GM11168 (cell line): ENCODE measurements around the gene XK.
"Not testable (repeated sequence)": the region's sequence is repeated elsewhere in the genome, so short reads cannot be mapped to it uniquely, and the experiment has no call there.

ENCODE experiments used
- in situ Hi-C: fragments of 300-500 bp; cut with MboI; formaldehyde crosslinking; loops from one replicate; pipeline ENCODE4 v1.12.0; 2022; ENCODE audit warnings: low sequenced_read_pairs; ENCODE audit not compliant: unreplicated experiment

Gene XK

GRCh38 chrX:37752281-37752680, 66.7 kb downstream of the XK start:
- in situ Hi-C loops = loop anchor here (5.0 kb wide), 1 partner anchor 70 kb away; no protein-coding TSS in a partner anchor

GRCh38 chrX:37752936-37753335, 67.3 kb downstream of the XK start:
- in situ Hi-C loops = loop anchor here (5.0 kb wide), 1 partner anchor 69 kb away; no protein-coding TSS in a partner anchor

DNA sequence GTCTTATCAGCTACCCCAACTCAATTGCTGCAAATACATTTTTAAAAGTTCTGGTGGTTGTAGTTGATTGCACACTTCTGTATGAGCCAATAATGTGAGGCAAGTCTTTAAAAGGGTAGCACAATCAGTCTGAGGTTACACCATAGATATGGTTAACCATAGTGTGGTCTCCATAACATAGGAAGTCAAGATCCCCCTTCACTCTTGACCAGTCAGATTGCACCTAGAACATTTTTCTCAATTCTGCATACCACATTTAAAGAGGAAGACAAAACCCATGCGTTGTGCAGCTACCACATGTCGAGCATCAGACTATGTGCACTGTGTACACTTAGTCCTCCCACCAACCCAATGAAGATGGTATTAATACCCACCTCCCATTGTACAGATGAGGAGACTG, 67.8 kb downstream of the XK start:
- in situ Hi-C loops = loop anchor here (5.0 kb wide), 1 partner anchor 69 kb away; no protein-coding TSS in a partner anchor

GRCh38 chrX:37754516-37754915, 68.9 kb downstream of the XK start:
- in situ Hi-C loops = loop anchor here (5.0 kb wide), 1 partner anchor 68 kb away; no protein-coding TSS in a partner anchor

DNA sequence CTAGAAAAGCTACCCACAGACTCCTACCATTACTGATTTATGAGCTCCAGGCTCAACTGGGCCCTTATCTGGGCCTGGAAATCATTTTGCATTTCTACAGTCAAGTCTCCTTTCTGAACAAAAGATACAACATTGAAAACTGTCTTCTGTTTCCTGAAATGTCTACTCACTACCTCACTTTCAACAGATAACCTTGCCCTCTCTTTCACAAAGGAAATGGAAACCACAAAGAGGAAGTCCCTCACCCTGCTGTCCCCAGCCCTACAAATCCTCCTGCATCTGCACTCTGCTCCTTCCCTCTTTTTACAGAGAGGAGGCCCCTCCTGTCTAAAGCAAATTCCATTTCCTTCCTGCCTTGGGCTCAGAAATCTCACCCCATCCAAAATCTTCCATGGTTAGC, 69.4 kb downstream of the XK start:
- in situ Hi-C loops = no loop called here

- in situ Hi-C loops = no loop called here
Measured at GRCh38 chrX:37757082-37757481, 71.5 kb downstream of the XK start.

- in situ Hi-C loops = no loop called here
Measured at GRCh38 chrX:37759351-37759750, 73.8 kb downstream of the XK start.

DNA sequence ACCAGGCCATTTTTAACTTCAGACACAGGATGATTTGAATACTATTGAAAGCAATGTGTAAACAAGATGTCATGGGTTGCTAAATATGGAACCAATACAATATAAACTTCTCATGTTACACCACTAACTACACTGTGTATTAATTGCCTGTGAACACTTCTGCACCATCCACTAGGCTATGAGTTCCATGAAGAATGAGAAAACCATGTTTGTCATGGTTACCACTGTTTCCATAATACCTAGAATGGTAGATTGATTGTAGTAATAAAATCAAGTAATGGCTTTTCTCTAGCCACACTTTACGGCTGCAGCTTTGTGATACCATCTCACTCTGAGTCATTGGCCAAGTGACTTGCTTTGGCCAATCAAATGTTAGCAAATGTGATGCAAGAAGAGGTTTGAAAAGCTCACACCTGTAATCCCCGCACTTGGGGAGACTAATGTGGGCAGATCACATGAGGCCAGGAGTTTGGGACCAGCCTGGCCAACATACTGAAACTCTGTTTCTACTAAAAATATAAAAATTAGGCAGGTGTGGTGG, 74.4 kb downstream of the XK start:
- in situ Hi-C loops = no loop called here

DNA sequence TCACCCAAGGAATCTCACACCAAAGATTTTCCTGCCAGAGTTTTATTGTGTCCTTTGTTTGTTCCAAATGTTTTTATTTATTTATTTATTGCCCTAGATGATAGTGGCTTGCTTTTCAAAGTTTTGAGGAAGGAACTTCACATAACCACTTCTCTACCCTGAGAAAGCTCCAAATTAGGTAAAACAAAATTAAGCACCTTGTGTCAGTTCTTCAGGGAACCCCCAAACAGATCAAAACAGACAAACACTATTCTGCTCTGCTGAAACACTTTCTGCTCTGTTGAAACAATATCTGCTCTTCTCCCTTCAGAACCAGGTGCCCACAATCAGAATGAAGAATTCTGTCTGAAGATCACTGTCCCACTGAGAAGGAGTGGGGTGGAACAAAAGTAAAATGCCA, 77.8 kb downstream of the XK start:
- in situ Hi-C loops = no loop called here

DNA sequence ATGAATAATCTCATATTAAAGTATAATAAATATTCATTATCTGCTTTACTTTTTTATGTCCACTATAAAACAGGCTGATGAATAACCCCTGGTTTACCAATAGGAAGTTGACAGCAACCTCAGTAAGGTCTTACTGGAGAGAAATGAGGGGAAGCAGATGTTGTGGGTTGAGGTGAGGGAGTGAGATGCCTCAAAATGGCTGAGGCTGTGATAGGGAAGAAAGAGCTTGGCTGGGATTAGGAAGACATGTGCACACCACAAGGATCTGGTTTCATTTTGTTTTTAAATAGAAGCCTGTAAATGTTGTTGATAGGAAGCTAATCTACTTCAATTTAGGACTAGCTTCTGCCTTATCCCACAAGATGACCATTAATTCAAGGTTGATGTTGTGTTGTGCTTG, 79.9 kb downstream of the XK start:
- in situ Hi-C loops = no loop called here

GRCh38 chrX:37767430-37767829, 81.8 kb downstream of the XK start:
- in situ Hi-C loops = no loop called here

GRCh38 chrX:37768866-37769265, 83.3 kb downstream of the XK start:
- in situ Hi-C loops = not testable (repeated sequence)

- in situ Hi-C loops = no loop called here
Measured at GRCh38 chrX:37776283-37776986, 90.8 kb downstream of the XK start.

GRCh38 chrX:37776987-37777325, 91.4 kb downstream of the XK start:
- in situ Hi-C loops = no loop called here

DNA sequence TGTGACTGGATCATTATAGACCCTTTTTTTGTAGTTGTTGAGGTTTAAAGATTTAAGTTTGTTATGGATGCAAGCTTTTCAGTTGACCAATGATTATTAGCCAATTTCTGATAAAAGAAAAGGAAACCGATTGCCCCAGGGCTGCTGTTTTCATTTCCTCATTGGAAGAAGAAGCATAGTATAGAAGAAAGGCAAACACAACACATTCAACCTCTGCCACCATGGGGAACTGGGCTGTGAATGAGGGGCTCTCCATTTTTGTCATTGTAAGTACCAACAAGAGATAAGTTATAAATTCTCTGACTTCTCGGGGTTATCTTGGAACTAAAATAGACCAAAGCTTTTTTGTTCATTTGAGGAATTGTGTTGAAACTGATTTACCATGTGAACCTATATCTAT, 94.3 kb downstream of the XK start, which contains the start of gene CYBB:
Gene CYBB (plus strand): TSS at position 203 of the 400 bp plus-strand sequence. CDS start 19 bp downstream, at position 222.
- in situ Hi-C loops = no loop called here

DNA sequence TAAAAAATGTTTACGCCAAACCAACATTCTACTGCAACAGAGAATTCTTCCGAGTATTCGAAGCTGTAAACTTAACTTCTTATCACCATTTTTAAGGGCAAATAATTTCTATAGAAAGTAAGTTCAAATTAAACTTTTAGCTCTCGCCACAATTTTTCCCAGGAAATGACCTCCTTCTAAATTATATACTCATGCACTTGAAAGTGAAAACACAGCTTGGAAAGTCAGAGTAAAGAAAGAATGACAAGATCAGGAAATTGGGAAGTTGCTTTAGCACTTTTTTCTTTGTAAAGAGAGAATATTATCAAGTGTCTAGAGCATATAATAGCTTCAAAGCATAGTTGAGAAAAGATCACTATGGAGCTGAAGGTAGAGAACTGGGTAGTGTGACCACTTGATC, 95.5 kb downstream of the XK start:
- in situ Hi-C loops = no loop called here
